Fibroblast of villous mesenchyme (primary cell): ENCODE measurements around the gene ANXA11. TPM values are rescaled to one million over a fixed set of nuclear protein-coding genes. Genes with fewer than 3 reads are reported as not detected.
A peak's percentile ranks its signal among the peaks of the same experiment; 100 is the strongest.

Experiments used
- DNase-seq: peaks from one replicate; pipeline ENCODE4 v3.0.0-alpha.2; 2010; ENCODE audit warnings: low read depth
- H3K4me3 ChIP-seq: 2 replicates; pipeline ENCODE4 v1.5.1; 2011; ENCODE audit warnings: low read depth, mild to moderate bottlenecking, low read length
- total RNA-seq: library from RNA; depleted of rRNA; stranded (reverse); fragments of >200 nt; gene quantifications from 2 replicates; pipeline ENCODE4 v1.2.3, GENCODE V29; 2012
- TF ChIP-seq, protein P1 (sequence below): IDR thresholded peaks from 2 replicates; pipeline ENCODE4 v1.5.1; 2012; ENCODE audit warnings: low read depth, mild to moderate bottlenecking, low read length; ENCODE audit not compliant: insufficient read depth

Gene ANXA11
- total RNA-seq, 1 donor: 79.9 TPM

GRCh38 chr10:80186364-80187012 lies 18.8 kb downstream of the ANXA11 start:
- no peak overlapping the region for H3K4me3 ChIP-seq
- TF ChIP-seq, protein P1, sequence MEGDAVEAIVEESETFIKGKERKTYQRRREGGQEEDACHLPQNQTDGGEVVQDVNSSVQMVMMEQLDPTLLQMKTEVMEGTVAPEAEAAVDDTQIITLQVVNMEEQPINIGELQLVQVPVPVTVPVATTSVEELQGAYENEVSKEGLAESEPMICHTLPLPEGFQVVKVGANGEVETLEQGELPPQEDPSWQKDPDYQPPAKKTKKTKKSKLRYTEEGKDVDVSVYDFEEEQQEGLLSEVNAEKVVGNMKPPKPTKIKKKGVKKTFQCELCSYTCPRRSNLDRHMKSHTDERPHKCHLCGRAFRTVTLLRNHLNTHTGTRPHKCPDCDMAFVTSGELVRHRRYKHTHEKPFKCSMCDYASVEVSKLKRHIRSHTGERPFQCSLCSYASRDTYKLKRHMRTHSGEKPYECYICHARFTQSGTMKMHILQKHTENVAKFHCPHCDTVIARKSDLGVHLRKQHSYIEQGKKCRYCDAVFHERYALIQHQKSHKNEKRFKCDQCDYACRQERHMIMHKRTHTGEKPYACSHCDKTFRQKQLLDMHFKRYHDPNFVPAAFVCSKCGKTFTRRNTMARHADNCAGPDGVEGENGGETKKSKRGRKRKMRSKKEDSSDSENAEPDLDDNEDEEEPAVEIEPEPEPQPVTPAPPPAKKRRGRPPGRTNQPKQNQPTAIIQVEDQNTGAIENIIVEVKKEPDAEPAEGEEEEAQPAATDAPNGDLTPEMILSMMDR: no peak
- DNase-seq: no peak

DNA sequence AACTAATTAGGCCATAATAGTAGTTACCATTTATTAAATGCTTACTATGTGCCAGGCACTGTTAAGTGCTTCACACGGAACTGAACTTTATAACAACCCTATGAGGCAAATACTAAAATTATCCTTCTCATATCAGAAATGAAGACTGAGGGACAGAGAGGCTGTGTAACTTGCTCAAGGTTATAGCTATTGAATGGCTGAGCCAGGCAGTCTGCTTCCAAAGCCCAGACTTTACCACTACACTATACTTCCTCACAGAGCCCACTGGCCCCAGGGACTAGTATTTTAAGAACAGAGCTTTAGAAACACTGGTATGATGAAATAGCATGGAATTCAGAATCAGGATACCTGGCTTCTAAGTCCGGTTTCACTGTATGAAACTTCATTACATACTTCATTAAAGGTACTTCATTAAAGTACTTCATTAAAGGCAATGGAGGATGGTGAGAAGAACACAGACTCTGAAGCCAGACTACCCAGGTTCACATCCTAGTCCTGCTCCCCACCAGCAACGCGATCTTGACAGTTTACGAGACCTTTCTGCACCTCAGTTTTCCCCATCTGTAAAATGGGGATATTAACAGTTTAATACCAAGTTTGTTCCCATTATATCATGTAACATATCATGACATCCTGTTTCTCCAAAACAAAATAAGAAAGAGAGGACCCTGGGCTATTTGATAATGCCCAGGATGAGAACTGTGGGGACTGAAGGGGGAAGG lies 19.6 kb downstream of the ANXA11 start:
- TF ChIP-seq, protein P1: no peak
- no peak for DNase-seq
- H3K4me3 ChIP-seq: no peak overlapping the region

- peak; percentile 57 for DNase-seq
- TF ChIP-seq, protein P1: no peak
Measured at GRCh38 chr10:80184291-80184690, 21.0 kb downstream of the ANXA11 start.

GRCh38 chr10:80183436-80183835 lies 21.9 kb downstream of the ANXA11 start:
- no peak for DNase-seq
- TF ChIP-seq, protein P1: no peak
- no peak overlapping the region for H3K4me3 ChIP-seq

More at GRCh38 chr10:80184291-80184690, 21.0 kb downstream of the ANXA11 start:
- no peak overlapping the region for H3K4me3 ChIP-seq

DNA sequence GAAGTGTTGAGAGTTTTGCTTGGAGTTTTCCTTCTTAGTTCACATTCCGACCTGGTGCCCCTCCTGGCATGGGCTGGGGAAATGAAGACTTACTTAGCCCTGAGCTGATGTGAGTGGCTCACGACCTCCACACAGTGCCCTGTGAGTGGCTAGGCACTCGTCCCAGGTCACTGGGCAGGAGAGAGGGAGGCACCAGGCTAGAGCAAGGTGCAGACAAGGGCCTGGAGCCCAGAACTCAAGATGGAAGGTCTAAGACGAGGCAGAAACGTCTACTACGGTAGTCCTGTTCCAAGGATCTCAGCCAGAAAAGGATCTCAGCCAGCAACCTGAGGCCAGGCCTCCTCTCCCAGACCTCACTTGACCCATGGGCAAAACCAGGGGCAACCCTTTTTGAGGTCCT lies 22.4 kb downstream of the ANXA11 start:
- DNase-seq: no peak
- TF ChIP-seq, protein P1: no peak
- H3K4me3 ChIP-seq: no peak overlapping the region

GRCh38 chr10:80177781-80178636 lies 27.3 kb downstream of the ANXA11 start:
- TF ChIP-seq, protein P1: no peak
- no peak overlapping the region for H3K4me3 ChIP-seq
- DNase-seq: peak; percentile 80
